Heart left ventricle (tissue), 16 donors: Measurements from ENCODE around the gene TMEM167B. TPM values are rescaled to one million over a fixed set of nuclear protein-coding genes. Genes with fewer than 3 reads are reported as not detected.
A peak's percentile ranks its signal among the peaks of the same experiment; 100 is the strongest.

ENCODE experiments used
- ATAC-seq, 4 donors: fragments of 200-7000 bp; cut with Tn5 transposase; one replicate each; pipeline ENCODE4 v1.9.1; 2020 to 2022; ENCODE audit warnings: moderate library complexity in 4 of 4, mild to moderate bottlenecking in 3 of 4, moderate number of reproducible peaks in 1 of 4
- DNase-seq, 5 donors: peaks; one replicate each; pipeline ENCODE4 v3.0.0-alpha.2; 2020
- H3K27ac ChIP-seq, 12 donors: fragments of 200-600 bp; sonication (generic) in 4 of 12; one replicate each; pipeline versions ENCODE4 v1.5.0 to v1.8.0; 2016 to 2022; ENCODE audit warnings: mild to moderate bottlenecking in 2 of 12
- H3K27me3 ChIP-seq, 9 donors: fragments of 200-600 bp; sonication (generic) in 2 of 9; one replicate each; pipeline versions ENCODE4 v1.5.1 to v1.8.0; 2016 to 2022; ENCODE audit warnings: mild to moderate bottlenecking in 3 of 9
- H3K36me3 ChIP-seq, 9 donors: fragments of 200-600 bp; sonication (generic) in 2 of 9; one replicate each; pipeline versions ENCODE4 v1.5.0 to v1.8.0; 2018 to 2022; ENCODE audit warnings: mild to moderate bottlenecking in 2 of 9
- H3K4me1 ChIP-seq, 12 donors: fragments of 200-600 bp; sonication (generic) in 4 of 12; one replicate each; pipeline versions ENCODE4 v1.5.0 to v1.8.0; 2016 to 2022; ENCODE audit warnings: mild to moderate bottlenecking in 3 of 12
- H3K4me3 ChIP-seq, 12 donors: fragments of 200-600 bp; sonication (generic) in 4 of 12; one replicate each; pipeline versions ENCODE4 v1.5.0 to v1.8.0; 2017 to 2022; ENCODE audit warnings: mild to moderate bottlenecking in 9 of 12, moderate library complexity in 4 of 12
- H3K9me3 ChIP-seq, 12 donors: fragments of 200-600 bp; sonication (generic) in 4 of 12; one replicate each; pipeline versions ENCODE4 v1.5.0 to v1.8.0; 2016 to 2022; ENCODE audit warnings: mild to moderate bottlenecking in 1 of 12
- CTCF ChIP-seq, 12 donors: fragments of 200-600 bp; sonication (generic) in 4 of 12; IDR thresholded peaks; one replicate each; pipeline versions ENCODE4 v1.5.0 to v1.8.0; 2018 to 2022; ENCODE audit warnings: antibody characterized with exemption in 12 of 12, mild to moderate bottlenecking in 5 of 12
- POLR2A ChIP-seq, 2 donors: fragments of 450-650 bp; IDR thresholded peaks; one replicate each; pipeline ENCODE4 v1.6.1; 2017; ENCODE audit warnings: antibody characterized with exemption in 2 of 2, mild to moderate bottlenecking in 2 of 2, moderate library complexity in 2 of 2
- whole genome bisulfite sequencing, 4 donors: extraction: QIAGEN DNeasy Blood & Tissue Kit in 2 of 4; methylation state at CpG; one replicate each; pipeline versions ENCODE4 v1.1.5 to v1.1.7; 2013 to 2018; 5-methylcytosine and 5-hydroxymethylcytosine counted together
- intact Hi-C, 10 donors: fragments of 100-400 bp; cut with DNase I; formaldehyde crosslinking; loops; one replicate each; pipeline versions ENCODE4 v1.11.1 to v1.14.2; 2022
- long read RNA-seq, 3 donors: library from polyadenylated mRNA; unstranded; transcript quantifications; one replicate each; pipeline ENCODE4 v2.0.0, GENCODE V29; 2020 to 2021
- polyA plus RNA-seq, 2 donors: library from polyadenylated mRNA; stranded (reverse); fragments of 200-250 nt; gene quantifications; one replicate each; pipeline ENCODE4 v1.2.3, GENCODE V29; 2013
- total RNA-seq, 9 donors: library from RNA; depleted of rRNA in 2 of 9; stranded (reverse); fragments of >200 nt in 2 of 9; fragmentation: NEBNext Ultra II Directional in 3 of 9; extraction: Animal tissue kit (Norgen Biotek cat#: 25700) in 3 of 9; gene quantifications; one replicate each; pipeline versions ENCODE4 v1.1.0 to v1.2.4, GENCODE V29; 2016 to 2023
- donor health status: ischemic (EF 13 %, LVEDD 7.1; RV severe dilation, severe dysfunction).
- donor health status: healthy with polysubstance abuse.
- donor health status: DM: no; HTN: yes; CAD: no.
- donor health status: DM: no; HTN: no; CAD: no.
- donor health status: ischemic (EF 25% LVEDD 6.9; RV normal size, moderate dysfunction).
- donor health status: ischemic (EF 25% LVEDD 5.7; RV mildly dilated, moderate dysfunction).
- donor health status: healthy.
- donor health status: DM: yes; HTN: yes; CAD: no.
- donor health status: ischemic (EF 35%, LVEDD 5.7; RV mildly dilated, moderate dysfunction).
- donor health status: nonischemic (EF 11% LVEDD 7.7; RV severe dilation, severe dysfunction).
- donor health status: DM: yes; HTN: yes; CAD: no.
- donor health status: PGD.
- donor health status: ischemic (EF 29% LVEDD 5.4; RV normal size, mild dysfunction).
- donor health status: nonischemic (EF 23%, LVEDD 6.1; RV moderate dilation, normal function).

Gene TMEM167B
- total RNA-seq (10 to 100 TPM; 14.1 to 52.9 (median 29.9) TPM), polyA plus RNA-seq (10 to 100 TPM; 10.8 to 27.3 TPM)
- long read RNA-seq, donor 1, transcript TMEM167B-201 (3 exons, 3,730 nt): major isoform, 17 of 20 reads
- long read RNA-seq, donor 1, partial matches to known transcripts: 0 of 20 reads
- long read RNA-seq, donor 1, other reads (novel, unspliced or antisense): 3 of 20 reads
- long read RNA-seq, donor 2, transcript TMEM167B-201 (3 exons, 3,730 nt): major isoform, 67 of 86 reads
- long read RNA-seq, donor 2, partial matches to known transcripts: 0 of 86 reads
- long read RNA-seq, donor 2, other reads (novel, unspliced or antisense): 18 of 86 reads
- long read RNA-seq, donor 3, transcript TMEM167B-201 (3 exons, 3,730 nt): major isoform, 11 of 13 reads
- long read RNA-seq, donor 3, partial matches to known transcripts: 2 of 13 reads
- long read RNA-seq, donor 3, other reads (novel, unspliced or antisense): 0 of 13 reads

GRCh38 chr1:109090196-109091077 lies at the start of gene TMEM167B:
TSS of gene TMEM167B (plus strand) at chr1:109090764. CDS start at chr1:109090873, 109 bp downstream.
- 3 to 12% (median 5%) methylated on average over 44 to 67 of the region's 67 CpGs for WGBS, 4 donors
- H3K4me1 ChIP-seq: peaks cover 0 to 51% (median 24%) of the 10 kb centered on the region in 12 donors
- intact Hi-C loops: loop anchor here in 3 of 10 donors (1.0 to 5.0 kb wide), 2 partner anchors 10 to 48 kb away; partner anchors contain the start of gene WDR47 (in 2 of the 3)
- H3K36me3 ChIP-seq: peaks cover 0 to 28% (median 26%) of the 10 kb centered on the region in 9 donors
- peaks cover 0 to 3% (median 0%) of the 10 kb centered on the region in 12 donors for H3K9me3 ChIP-seq
- TF ChIP-seq CTCF (IDR thresholded peaks at IDR 0.05) (no peak), POLR2A (IDR thresholded peaks at IDR 0.05) (peak in 1 of 2 donors; percentile 77)
- H3K27me3 ChIP-seq: no peaks in the 10 kb centered on the region
- DNase-seq (peak; percentile 92 to 96 (median 94)), ATAC-seq (peak; percentile 90 to 97 (median 94))
- H3K27ac ChIP-seq: peak within 1 kb of the TSS; percentile 93 to 99 (median 98)
- H3K4me3 ChIP-seq: peak within 1 kb of the TSS; percentile 56 to 95 (median 88)

- 0 to 1% (median 1%) methylated on average over 19 to 44 of the region's 44 CpGs for WGBS, 4 donors
- Histone ChIP-seq H3K9me3 (no peaks in the 10 kb centered on the region), H3K27me3 (no peaks in the 10 kb centered on the region), H3K36me3 (peaks cover 0 to 3% (median 0%) of the 10 kb centered on the region in 9 donors), H3K4me1 (peaks cover 0 to 18% (median 9%) of the 10 kb centered on the region in 12 donors), H3K27ac (peak overlapping the region in 11 of 12 donors; percentile 65 to 94 (median 87)), H3K4me3 (peak overlapping the region; percentile 75 to 100 (median 96))
- DNase-seq (peak in 4 of 5 donors; percentile 29 to 68 (median 32)), ATAC-seq (peak; percentile 4 to 40 (median 24))
- intact Hi-C loops: loop anchor here in 6 of 10 donors (2.0 to 5.0 kb wide), 6 partner anchors 36 to 72 kb away; partner anchors contain the start of genes ELAPOR1 (in 2 of the 6), TMEM167B (in 2 of the 6) and TAF13 (in 1 of the 6)
- TF ChIP-seq CTCF (IDR thresholded peaks at IDR 0.05) (no peak), POLR2A (IDR thresholded peaks at IDR 0.05) (no peak)
Observed at GRCh38 chr1:109040989-109041620, 49.5 kb upstream of the TMEM167B start.

- intact Hi-C loops: loop anchor here in 6 of 10 donors (2.0 to 5.0 kb wide), 8 partner anchors 33 to 71 kb away; partner anchors contain the start of genes ELAPOR1 (in 2 of the 6), TAF13 (in 2 of the 6) and TMEM167B (in 2 of the 6)
- Histone ChIP-seq H3K4me1 (peaks cover 0 to 18% (median 9%) of the 10 kb centered on the region in 12 donors), H3K9me3 (no peaks in the 10 kb centered on the region), H3K4me3 (peak within 1 kb of the TSS; percentile 75 to 100 (median 96)), H3K27ac (peak within 1 kb of the TSS; percentile 72 to 94 (median 86)), H3K36me3 (peaks cover 0 to 3% (median 0%) of the 10 kb centered on the region in 9 donors), H3K27me3 (no peaks in the 10 kb centered on the region)
- ATAC-seq (peak; percentile 97 to 99 (median 98)), DNase-seq (peak; percentile 95 to 98 (median 97))
- 0 to 1% (median 1%) methylated on average over 16 to 90 of the region's 90 CpGs for WGBS, 4 donors
- TF ChIP-seq POLR2A (IDR thresholded peaks at IDR 0.05) (peak; percentile 81 to 97), CTCF (IDR thresholded peaks at IDR 0.05) (peak in 2 of 12 donors; percentile 8 to 19)
Observed at GRCh38 chr1:109041621-109042468, 48.7 kb upstream of the TMEM167B start, which contains the start of gene WDR47. TSS of gene WDR47 (minus strand) at chr1:109042102. CDS start at chr1:109023512, 18,590 bp downstream.
